HG02763 (cell line): ENCODE measurements around the gene DCC.

Source experiments
- ATAC-seq: cut with Tn5 transposase; IDR thresholded peaks from one replicate; pipeline ENCODE4 v1.9.1; 2021; ENCODE audit warnings: mild to moderate bottlenecking, moderate library complexity; ENCODE audit not compliant: unreplicated experiment

The DCC gene

GRCh38 chr18:53135654-53136053, 795.7 kb downstream of the DCC start:
- ATAC-seq, result no peak

DNA sequence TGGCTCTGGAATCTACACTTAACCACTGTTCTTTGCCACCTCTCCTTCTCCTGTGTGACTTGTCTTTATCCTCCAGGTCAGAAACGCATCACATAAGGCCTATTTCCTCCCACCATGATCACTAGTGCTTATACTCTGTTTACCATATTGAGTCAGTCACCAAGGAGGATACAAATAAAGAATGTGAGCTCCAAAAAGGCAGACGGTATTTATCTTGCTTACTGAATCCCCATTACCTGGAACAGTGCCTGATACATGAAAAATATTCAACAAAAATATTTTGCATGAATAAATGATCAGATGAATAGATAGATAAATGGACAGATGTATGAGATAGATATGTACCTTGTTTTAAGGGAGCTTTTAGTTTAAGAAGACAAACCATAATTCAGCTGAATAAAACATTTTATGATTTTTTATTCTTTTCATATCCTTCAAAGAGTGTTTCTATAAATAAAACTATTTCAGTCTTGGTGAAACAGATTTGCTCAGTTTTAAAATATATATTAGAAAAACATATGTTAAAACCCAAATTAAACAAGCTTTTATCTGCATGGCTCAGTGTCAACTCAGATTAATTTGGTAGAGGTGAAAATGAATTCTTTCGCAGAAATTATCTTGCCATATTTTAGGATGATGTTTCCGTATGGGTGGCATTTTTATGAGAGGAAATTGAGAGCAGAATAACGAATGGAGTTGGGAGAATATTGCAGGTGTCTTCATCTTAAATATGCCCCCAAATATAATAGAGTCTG, 799.9 kb downstream of the DCC start:
- no peak for ATAC-seq

DNA sequence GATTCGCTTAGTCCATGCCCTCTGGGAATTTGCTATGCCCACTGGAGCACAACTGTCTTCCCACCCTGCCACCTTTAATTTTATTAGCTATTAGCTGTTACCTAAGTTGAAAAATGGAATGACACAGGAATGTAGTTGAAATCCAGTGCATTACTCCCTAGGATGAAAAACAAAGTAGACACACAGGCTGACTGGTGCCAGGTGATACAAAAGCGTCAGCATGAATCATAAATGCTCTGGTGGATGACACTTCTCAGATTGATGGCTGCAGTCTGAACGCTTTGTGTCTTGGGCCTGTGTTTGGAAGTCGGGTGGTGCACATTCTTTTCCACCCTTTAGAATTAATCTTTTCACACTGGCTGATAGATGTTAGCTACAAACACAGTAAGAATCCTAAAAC, 802.0 kb downstream of the DCC start:
- no peak for ATAC-seq

GRCh38 chr18:53147472-53147871, 807.5 kb downstream of the DCC start:
- ATAC-seq, result no peak

GRCh38 chr18:53148123-53148522, 808.1 kb downstream of the DCC start:
- no peak for ATAC-seq

- ATAC-seq, result no peak
These were observed 812.5 kb downstream of the DCC start for GRCh38 chr18:53152476-53152875.

- no peak for ATAC-seq
These were observed 813.3 kb downstream of the DCC start for GRCh38 chr18:53153281-53153680.

DNA sequence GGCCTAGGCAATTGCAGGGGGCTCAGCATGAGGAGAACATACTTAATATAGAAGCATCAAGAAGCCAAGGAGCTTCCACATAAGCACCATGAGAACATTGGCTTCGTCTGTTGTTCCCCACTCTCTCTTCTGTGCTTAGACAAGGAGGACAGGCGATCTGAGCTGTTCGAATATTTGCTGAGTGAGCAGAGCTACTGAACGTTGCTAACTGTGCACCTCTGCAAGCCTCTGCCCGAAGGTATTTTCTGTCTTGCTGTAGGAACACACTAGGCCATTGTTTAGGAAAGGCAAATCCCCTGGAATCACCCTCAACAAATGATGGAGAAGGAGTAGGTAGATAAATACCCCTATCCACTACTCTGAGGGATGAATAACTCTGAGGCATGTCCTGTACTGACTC, 813.8 kb downstream of the DCC start:
- no peak for ATAC-seq

- no peak for ATAC-seq
These were observed 825.8 kb downstream of the DCC start for GRCh38 chr18:53165770-53166169.

- no peak for ATAC-seq
These were observed 829.3 kb downstream of the DCC start for GRCh38 chr18:53169346-53169745.

DNA sequence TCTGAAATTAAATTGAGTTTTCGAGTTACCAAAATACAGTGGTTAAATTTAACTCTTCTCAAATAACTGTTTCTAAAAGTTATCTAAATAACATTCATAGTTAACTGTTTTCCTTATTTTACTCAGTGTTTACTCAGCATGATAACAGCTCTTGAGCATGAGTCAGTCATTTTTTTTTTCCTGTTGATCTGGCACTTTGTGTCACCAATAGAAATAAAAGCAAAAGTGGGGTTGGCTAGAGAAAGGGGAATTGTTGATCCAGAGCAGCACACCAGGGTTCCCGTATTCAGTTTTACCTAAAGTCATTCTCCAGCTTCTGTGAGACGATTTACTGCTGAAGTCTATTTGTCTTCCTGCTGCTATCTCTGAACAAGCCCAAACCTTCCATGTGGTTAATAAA, 851.6 kb downstream of the DCC start:
- ATAC-seq, result no peak

DNA sequence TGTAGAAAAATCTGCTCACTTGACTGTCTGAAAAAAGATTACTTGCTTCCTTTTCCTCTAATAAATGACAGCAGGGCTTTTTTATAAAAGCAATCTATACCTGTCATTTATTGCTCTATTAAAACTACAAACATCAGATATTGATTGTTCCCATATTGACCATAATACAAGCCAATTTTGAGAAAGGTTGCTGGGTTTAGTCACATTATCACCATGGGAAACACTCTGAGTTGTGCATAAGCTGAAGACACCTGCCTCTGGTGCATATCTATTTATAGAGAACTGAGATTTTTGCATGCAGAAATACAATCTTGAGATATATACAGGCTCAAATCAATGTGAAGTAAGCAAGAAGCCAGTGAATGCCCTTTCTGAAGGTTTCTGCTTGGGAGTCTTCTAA, 853.9 kb downstream of the DCC start:
- ATAC-seq, result no peak

DNA sequence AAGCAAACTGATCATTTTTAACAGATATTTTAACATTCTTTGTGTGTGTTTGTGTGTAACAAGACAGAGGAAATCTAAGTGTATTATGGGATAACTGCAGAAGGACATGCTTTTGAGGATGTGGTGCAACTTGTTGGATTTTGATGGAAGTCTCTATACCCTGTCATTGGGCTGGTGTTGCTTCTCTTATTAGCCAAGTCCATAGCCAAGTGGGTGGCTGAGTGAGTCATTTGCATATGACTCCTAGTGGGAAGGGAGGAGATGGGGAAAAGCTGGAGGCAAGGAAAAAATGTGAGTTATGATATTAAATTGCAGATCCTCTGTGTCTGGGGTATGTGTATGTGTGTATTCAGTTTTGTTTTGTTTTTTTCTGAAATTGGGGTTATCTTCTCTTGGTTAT, 879.9 kb downstream of the DCC start:
- ATAC-seq, result no peak

GRCh38 chr18:53224128-53224778, 884.3 kb downstream of the DCC start:
- no peak for ATAC-seq

DNA sequence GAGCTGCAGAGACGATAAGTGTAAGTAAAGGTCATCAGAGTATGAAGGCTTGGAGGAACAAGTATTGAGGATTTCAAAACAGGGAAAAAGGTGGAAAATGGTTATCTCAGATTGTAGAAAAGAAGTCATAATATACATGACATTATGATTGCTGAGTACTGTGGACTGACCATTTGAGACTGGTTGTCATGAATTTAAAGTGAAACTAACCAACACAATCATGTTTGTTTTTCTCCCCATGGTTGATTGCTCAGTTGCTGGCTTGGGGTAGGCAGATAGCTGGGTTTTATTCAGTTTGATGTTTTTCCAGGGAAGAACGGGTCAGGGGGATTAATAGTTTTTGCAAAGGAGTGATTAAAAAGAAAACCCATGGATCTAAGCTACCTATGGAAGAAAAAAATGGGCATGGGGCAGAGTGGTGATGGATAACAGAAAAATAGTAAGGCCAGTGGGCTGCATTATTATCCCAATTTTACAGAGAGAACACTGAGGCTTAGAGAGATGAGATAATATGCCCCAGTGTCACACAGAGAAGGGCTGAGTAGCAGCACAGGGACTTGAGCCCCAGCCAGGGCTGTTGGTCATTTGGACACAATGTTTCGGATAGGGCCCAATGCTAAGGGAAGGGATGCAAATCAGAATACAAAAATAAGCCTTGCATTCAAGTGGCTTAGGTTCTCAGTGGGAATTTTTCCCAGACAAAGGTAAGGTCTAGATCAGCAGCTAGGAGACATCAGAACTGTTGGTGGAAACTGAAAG, 885.7 kb downstream of the DCC start:
- ATAC-seq, result no peak

DNA sequence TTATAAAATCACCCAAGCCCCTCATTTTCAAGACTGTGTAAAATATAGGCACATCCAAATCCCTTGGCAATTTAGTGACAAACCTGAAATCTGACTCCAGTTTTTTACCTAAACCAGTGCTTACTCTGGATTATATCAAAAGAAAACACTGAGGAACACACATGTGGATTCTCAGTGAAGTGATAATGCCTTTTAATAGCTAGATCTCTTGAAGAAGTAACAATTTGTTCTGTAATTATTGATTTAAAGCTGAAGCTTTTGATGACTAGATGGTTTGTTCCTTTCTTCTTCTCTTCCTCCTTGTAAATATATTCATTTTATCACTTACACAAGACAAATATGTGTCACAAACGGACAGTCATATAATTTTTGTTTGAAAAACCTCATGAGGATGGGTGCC, 894.6 kb downstream of the DCC start:
- ATAC-seq, result no peak

- no peak for ATAC-seq
These were observed 901.2 kb downstream of the DCC start for GRCh38 chr18:53241161-53241560.

- ATAC-seq, result no peak
These were observed 913.8 kb downstream of the DCC start for GRCh38 chr18:53253789-53254188.

DNA sequence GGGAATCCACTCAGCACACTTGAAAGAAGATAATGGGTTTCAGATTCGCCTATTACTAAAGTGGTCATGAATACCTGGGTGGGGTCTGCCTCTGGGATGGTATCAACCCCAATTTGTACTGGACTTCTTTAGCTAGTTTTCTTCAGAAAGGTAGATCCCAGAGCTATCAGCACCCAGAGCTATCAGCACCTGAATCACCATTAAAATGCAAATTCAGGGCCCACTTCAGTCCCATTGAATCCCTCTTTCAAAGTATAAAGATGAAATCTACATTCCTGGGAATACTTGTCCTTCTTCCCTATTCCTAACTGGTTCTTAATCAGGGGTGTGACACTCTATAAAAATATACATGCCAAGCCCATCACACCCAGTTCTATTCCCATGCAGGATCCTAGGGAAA, 914.3 kb downstream of the DCC start:
- ATAC-seq, result no peak

DNA sequence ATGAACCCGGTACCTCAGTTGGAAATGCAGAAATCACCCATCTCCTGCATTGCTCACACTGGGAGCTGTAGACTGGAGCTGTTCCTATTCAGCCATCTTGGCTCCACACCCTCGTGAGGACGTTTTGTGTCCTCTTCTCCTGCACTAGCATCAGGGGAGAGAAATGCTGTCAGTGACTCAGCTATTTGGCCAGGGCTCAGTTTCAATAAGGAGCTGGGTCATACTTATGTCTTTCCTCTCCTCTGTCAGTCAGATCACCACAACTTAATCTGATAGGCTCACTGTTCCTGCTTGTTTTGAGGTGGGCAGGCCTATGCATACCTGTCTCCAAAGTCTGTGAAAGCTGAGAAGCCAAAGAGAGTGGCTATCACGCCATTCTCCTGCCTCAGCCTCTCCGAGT, 921.2 kb downstream of the DCC start:
- no peak for ATAC-seq

GRCh38 chr18:53266850-53267249, 926.9 kb downstream of the DCC start:
- ATAC-seq, result no peak

- no peak for ATAC-seq
These were observed 928.5 kb downstream of the DCC start for GRCh38 chr18:53268455-53268854.
